Measurements from ENCODE around the gene GFPT2.
"Not testable (repeated sequence)": the region's sequence is repeated elsewhere in the genome, so short reads cannot be mapped to it uniquely, and the experiment has no call there.

The GFPT2 gene

GRCh38 chr5:180304431-180305375 lies 48.4 kb downstream of the GFPT2 start:
- no peaks in the 10 kb centered on the region for H3K9me3 ChIP-seq (ENCODE audit: low read depth, low read length)
- H3K4me3 ChIP-seq = no peak overlapping the region
- H3K27ac ChIP-seq = no peak overlapping the region
- no peak for DNase-seq (ENCODE audit: low read depth, low spot score)
- no peak overlapping the region for H3K9ac ChIP-seq (ENCODE audit: insufficient read length)
- TF ChIP-seq FOXP2 (optimal IDR thresholded peaks at IDR 0.05; ENCODE audit: control extremely low read depth, extremely low read length, insufficient read depth) (no peak), EZH2 (IDR thresholded peaks at IDR 0.05) (no peak), POLR2AphosphoS5 (IDR thresholded peaks at IDR 0.05; ENCODE audit: borderline replicate concordance, low read depth, low read length) (no peak)
- H3K36me3 ChIP-seq (ENCODE audit: insufficient read depth, low read length) = no peaks in the 10 kb centered on the region

GRCh38 chr5:180304016-180304292 lies 49.2 kb downstream of the GFPT2 start:
- no peak overlapping the region for H3K9ac ChIP-seq (ENCODE audit: insufficient read length)
- no peaks in the 10 kb centered on the region for H3K9me3 ChIP-seq (ENCODE audit: low read depth, low read length)
- no peaks in the 10 kb centered on the region for H3K36me3 ChIP-seq (ENCODE audit: insufficient read depth, low read length)
- no peak for DNase-seq (ENCODE audit: low read depth, low spot score)
- H3K27ac ChIP-seq = no peak overlapping the region
- no peak for TF ChIP-seq FOXP2 (optimal IDR thresholded peaks at IDR 0.05; ENCODE audit: control extremely low read depth, extremely low read length, insufficient read depth)
- TF ChIP-seq EZH2 (IDR thresholded peaks at IDR 0.05) = no peak
- TF ChIP-seq POLR2AphosphoS5 (IDR thresholded peaks at IDR 0.05; ENCODE audit: borderline replicate concordance, low read depth, low read length) = no peak
- H3K4me3 ChIP-seq = no peak overlapping the region

GRCh38 chr5:180303226-180304015 lies 49.7 kb downstream of the GFPT2 start:
- no peak for TF ChIP-seq FOXP2 (optimal IDR thresholded peaks at IDR 0.05; ENCODE audit: control extremely low read depth, extremely low read length, insufficient read depth)
- no peak for TF ChIP-seq EZH2 (IDR thresholded peaks at IDR 0.05)
- TF ChIP-seq POLR2AphosphoS5 (IDR thresholded peaks at IDR 0.05; ENCODE audit: borderline replicate concordance, low read depth, low read length) = no peak
- Histone ChIP-seq H3K9ac (ENCODE audit: insufficient read length) (no peak overlapping the region), H3K9me3 (ENCODE audit: low read depth, low read length) (no peaks in the 10 kb centered on the region), H3K27ac (no peak overlapping the region), H3K36me3 (ENCODE audit: insufficient read depth, low read length) (no peaks in the 10 kb centered on the region), H3K4me3 (no peak overlapping the region)
- DNase-seq (ENCODE audit: low read depth, low spot score) = no peak

GRCh38 chr5:180302256-180302655 lies 50.9 kb downstream of the GFPT2 start:
- Histone ChIP-seq H3K27ac (no peak overlapping the region), H3K36me3 (ENCODE audit: insufficient read depth, low read length) (no peaks in the 10 kb centered on the region), H3K9me3 (ENCODE audit: low read depth, low read length) (no peaks in the 10 kb centered on the region), H3K9ac (ENCODE audit: insufficient read length) (no peak overlapping the region), H3K4me3 (no peak overlapping the region)
- TF ChIP-seq FOXP2 (optimal IDR thresholded peaks at IDR 0.05; ENCODE audit: control extremely low read depth, extremely low read length, insufficient read depth) (no peak), EZH2 (IDR thresholded peaks at IDR 0.05) (no peak), POLR2AphosphoS5 (IDR thresholded peaks at IDR 0.05; ENCODE audit: borderline replicate concordance, low read depth, low read length) (no peak)
- DNase-seq (ENCODE audit: low read depth, low spot score) = no peak

- Histone ChIP-seq H3K9me3 (ENCODE audit: low read depth, low read length) (no peaks in the 10 kb centered on the region), H3K36me3 (ENCODE audit: insufficient read depth, low read length) (no peaks in the 10 kb centered on the region), H3K9ac (ENCODE audit: insufficient read length) (no peak overlapping the region), H3K27ac (no peak overlapping the region), H3K4me3 (no peak overlapping the region)
- DNase-seq (ENCODE audit: low read depth, low spot score) = no peak
- TF ChIP-seq POLR2AphosphoS5 (IDR thresholded peaks at IDR 0.05; ENCODE audit: borderline replicate concordance, low read depth, low read length) (no peak), FOXP2 (optimal IDR thresholded peaks at IDR 0.05; ENCODE audit: control extremely low read depth, extremely low read length, insufficient read depth) (no peak), EZH2 (IDR thresholded peaks at IDR 0.05) (no peak)
These were observed 51.9 kb downstream of the GFPT2 start for GRCh38 chr5:180301253-180301652.

- Histone ChIP-seq H3K9ac (ENCODE audit: insufficient read length) (no peak overlapping the region), H3K27ac (no peak overlapping the region), H3K9me3 (ENCODE audit: low read depth, low read length) (no peaks in the 10 kb centered on the region), H3K36me3 (ENCODE audit: insufficient read depth, low read length) (no peaks in the 10 kb centered on the region), H3K4me3 (no peak overlapping the region)
- no peak for DNase-seq (ENCODE audit: low read depth, low spot score)
- no peak for TF ChIP-seq EZH2 (IDR thresholded peaks at IDR 0.05)
- TF ChIP-seq POLR2AphosphoS5 (IDR thresholded peaks at IDR 0.05; ENCODE audit: borderline replicate concordance, low read depth, low read length) = no peak
- no peak for TF ChIP-seq FOXP2 (optimal IDR thresholded peaks at IDR 0.05; ENCODE audit: control extremely low read depth, extremely low read length, insufficient read depth)
These were observed 53.6 kb downstream of the GFPT2 start for GRCh38 chr5:180299526-180299925.

GRCh38 chr5:180299014-180299413 lies 54.1 kb downstream of the GFPT2 start:
- H3K4me3 ChIP-seq; DNase-seq (ENCODE audit: low read depth, low spot score); H3K27ac ChIP-seq; H3K9ac ChIP-seq (ENCODE audit: insufficient read length); H3K9me3 ChIP-seq (ENCODE audit: low read depth, low read length); H3K36me3 ChIP-seq (ENCODE audit: insufficient read depth, low read length): not testable (repeated sequence)

GRCh38 chr5:180297587-180298282 lies 55.4 kb downstream of the GFPT2 start:
- Histone ChIP-seq H3K4me3 (no peak overlapping the region), H3K36me3 (ENCODE audit: insufficient read depth, low read length) (no peaks in the 10 kb centered on the region)

More at GRCh38 chr5:180297587-180298282, 55.4 kb downstream of the GFPT2 start:
- H3K9me3 ChIP-seq (ENCODE audit: low read depth, low read length) = no peaks in the 10 kb centered on the region
- TF ChIP-seq EZH2 (IDR thresholded peaks at IDR 0.05) = no peak
- no peak for TF ChIP-seq FOXP2 (optimal IDR thresholded peaks at IDR 0.05; ENCODE audit: control extremely low read depth, extremely low read length, insufficient read depth)
- TF ChIP-seq POLR2AphosphoS5 (IDR thresholded peaks at IDR 0.05; ENCODE audit: borderline replicate concordance, low read depth, low read length) = no peak
- no peak overlapping the region for H3K27ac ChIP-seq
- no peak overlapping the region for H3K9ac ChIP-seq (ENCODE audit: insufficient read length)
- no peak for DNase-seq (ENCODE audit: low read depth, low spot score)

Data from SK-N-MC (cell line).